ENCODE results near the gene KCNE5.
"Not testable (repeated sequence)": the region's sequence is repeated elsewhere in the genome, so short reads cannot be mapped to it uniquely, and the experiment has no call there.

The KCNE5 gene, protein sequence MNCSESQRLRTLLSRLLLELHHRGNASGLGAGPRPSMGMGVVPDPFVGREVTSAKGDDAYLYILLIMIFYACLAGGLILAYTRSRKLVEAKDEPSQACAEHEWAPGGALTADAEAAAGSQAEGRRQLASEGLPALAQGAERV

DNA sequence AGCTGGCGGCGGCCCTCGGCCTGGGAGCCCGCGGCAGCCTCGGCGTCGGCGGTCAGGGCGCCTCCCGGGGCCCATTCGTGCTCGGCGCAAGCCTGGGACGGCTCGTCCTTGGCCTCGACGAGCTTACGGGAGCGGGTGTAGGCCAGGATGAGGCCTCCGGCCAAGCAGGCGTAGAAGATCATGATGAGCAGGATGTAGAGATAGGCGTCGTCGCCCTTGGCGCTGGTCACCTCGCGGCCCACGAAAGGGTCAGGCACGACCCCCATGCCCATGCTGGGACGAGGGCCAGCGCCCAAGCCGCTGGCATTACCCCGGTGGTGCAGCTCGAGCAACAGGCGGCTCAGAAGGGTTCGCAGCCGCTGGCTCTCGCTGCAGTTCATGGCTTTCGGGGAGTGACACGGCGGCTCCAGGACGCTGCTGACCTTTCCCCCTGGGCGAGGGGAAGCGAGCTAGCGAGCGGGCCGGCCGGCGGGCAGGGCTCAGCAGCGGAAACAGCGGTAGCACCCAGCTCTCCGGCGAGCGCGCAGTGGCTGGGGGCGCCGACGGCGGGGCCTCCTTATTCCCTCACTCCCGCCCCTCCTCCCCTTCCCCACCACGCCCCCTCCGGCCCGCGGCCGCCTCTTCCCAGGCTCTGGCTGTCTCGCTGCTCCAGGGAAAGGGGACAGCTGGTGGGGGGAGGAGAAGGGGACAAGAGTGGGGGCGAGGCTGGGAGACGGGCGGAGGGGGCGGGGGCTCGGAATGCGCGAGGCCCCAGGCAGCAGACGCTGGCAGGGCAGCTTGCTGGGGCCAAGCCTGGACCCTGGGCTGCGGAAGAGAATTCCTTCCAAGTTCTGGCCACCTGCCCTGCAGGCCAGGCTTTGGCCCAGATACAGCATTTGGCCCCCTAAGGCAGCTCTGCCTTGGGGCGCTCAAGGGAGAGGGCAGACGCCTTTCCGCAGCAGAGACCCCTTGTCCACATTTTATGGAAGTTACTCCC lies at the start of gene KCNE5:
Gene KCNE5, minus strand, starts transcription at position 532 of the 976 bp plus-strand sequence. Its CDS starts 152 bp downstream, at position 380.
- DNase-seq (ENCODE audit: low spot score) = peak; percentile 20

DNA sequence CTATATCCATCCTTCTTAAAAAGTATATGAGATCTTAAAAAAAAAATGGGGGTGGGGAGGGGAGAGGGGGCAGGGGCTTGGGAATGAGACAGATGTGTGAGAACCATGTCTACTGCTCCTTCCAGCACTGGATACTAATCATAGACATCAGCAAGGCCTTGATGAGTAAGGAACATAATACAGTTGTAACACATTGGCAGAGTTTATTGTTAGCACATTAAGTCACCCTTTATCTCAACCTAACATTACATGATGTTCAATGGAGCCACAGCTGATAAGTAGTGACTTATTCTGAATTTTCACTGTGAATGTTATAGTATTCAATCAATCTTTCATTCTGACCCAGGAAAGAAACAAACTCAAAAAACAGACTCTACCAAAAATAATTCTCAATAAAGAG lies 47.3 kb upstream of the KCNE5 start:
- DNase-seq (ENCODE audit: low spot score) = no peak

DNA sequence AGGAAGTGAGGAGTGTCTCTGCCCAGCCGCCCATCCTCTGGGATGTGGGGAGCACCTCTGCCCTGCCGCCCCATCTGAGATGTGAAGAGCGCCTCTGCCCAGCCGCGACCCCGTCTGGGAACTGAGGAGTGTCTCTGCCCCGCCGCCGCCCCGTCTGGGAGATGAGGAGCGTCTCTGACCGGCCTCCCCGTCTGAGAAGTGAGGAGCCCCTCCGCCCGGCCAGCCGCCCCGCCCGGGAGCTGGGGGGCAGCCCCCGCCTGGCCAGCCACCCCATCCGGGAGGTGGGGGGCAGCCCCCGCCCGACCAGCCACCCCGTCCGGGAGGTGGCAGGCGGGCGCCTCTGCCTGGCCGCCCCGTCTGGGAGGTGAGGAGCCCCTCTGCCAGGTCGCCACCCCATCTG lies 46.2 kb upstream of the KCNE5 start:
- not testable (repeated sequence) for DNase-seq (ENCODE audit: low spot score)

DNA sequence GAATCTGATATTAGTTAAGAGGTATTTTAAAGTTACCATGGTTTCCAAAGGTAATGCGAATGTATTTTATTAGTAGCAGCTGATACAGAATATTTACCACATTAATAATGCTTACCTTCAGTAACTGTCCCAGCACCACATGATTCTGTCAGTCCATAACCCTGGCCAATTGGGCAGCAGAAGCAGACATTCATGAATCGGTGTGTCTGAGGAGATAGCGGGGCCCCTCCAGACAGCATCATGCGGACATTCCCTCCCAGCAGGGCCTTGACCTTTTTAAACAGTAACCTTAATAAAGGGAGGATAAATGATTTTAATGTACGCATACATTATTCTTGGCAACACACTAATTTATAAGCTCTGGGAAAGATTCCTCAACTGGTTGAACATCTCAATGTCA lies 43.0 kb upstream of the KCNE5 start:
- DNase-seq (ENCODE audit: low spot score) = no peak

DNA sequence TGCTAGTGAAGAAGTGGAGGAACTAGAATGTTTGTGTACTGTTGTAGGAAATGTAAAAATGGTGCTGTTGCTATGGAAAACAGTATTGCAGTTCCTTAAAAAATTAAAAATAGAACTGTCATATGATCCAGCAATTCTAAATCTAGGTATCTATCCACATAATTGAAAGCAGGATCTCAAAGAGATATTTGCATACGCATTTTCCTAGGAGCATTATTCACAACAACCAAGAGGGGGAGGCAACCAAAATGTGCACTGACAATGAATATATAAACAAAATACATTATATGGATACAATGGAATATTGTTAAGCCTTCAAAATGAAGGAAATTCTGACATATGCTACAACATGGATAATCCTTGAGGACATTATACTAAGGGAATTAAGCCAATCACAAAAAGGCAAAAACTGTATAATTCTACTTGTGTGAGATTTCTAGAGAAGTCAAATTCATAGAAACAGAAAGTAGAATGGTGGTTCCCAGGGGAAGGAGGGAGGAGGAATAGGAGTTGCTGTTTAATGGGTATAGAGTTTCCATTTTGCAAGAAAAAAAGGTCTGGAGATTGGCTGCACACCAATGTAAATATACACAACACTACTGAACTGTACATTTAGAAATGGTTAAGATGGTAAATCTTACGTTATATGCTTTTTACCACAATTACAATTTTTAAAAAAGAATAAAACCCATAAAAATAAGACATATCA lies 35.6 kb upstream of the KCNE5 start:
- no peak for DNase-seq (ENCODE audit: low spot score)

DNA sequence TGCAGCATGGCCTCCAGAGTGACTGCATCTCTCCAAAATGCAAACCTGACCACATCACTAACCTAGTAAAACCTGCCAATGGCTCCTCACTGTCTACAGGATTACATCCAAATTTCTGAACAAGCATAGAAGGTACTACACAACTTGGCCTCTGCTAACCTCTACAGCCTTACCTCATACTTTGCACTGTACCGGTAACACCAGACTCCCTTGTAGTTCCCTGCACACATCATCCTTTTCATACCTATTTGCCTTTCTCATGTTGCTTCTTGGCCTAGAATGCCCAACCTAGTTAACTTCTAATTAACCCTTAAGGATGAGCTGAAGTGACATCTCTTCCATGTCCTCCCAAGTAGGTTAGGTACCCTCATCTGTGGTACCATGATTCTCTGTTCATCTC lies 33.4 kb upstream of the KCNE5 start:
- no peak for DNase-seq (ENCODE audit: low spot score)

DNA sequence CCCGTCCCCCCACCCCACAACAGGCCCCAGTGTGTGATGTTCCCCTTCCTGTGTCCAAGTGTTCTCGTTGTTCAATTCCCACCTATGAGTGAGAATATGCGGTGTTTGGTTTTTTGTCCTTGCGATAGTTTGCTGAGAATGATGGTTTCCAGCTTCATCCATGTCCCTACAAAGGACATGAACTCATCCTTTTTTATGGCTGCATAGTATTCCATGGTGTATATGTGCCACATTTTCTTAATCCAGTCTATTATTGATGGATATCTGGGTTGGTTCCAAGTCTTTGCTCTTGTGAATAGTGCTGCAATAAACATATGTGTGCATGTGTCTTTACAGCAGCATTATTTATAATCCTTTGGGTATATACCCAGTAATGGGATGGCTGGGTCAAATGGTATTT lies 32.4 kb upstream of the KCNE5 start:
- not testable (repeated sequence) for DNase-seq (ENCODE audit: low spot score)

DNA sequence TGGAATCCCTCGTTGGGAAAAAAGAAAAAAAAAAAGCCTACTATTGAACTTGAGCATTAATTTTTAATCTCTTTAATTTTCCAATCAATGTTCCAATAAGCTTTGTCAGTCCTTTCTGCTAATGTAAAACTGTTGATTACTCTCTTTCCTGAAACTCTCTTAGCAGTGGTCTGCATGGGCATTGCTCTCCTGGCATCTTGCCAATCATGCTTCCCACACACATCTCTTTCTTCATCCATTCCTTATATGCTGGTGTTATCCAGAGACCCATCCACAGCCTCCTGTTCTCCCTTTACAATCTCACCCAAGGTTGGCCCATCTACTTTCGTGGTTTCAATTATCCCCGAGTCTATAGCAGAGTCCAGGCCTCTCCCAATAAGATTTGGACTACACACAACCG lies 31.8 kb upstream of the KCNE5 start:
- DNase-seq (ENCODE audit: low spot score) = no peak

DNA sequence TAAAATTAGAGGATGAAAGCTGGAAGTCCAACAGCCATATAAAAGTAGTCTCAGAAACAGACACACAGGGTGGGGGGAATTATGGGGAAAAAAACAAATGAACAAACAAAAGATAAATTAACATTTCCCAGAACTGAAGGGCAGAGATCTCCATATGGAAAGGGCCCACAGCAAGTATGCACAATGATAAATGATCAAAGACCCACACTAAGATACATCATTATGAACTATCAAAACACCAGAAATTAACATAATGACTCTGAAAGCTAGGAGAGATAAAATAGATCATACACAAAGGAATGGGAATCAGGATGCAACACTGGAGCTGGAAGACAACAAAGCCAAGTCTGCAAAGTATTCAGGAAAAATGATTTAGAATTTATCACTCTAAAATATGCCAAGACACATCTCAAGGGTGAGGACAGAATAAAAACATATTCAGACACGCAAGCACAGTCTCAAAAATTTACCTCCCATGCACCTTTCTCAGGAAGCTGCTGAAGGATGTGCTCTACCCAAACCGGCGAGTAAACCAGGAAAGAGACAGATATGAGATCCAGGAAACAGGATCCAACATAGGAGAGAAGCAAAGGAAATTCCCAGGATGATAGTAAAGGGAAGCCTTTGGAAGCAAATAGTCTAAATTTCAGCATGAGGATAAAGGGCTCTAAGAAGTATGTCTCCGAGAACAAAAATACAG lies 30.7 kb upstream of the KCNE5 start:
- DNase-seq (ENCODE audit: low spot score) = no peak

DNA sequence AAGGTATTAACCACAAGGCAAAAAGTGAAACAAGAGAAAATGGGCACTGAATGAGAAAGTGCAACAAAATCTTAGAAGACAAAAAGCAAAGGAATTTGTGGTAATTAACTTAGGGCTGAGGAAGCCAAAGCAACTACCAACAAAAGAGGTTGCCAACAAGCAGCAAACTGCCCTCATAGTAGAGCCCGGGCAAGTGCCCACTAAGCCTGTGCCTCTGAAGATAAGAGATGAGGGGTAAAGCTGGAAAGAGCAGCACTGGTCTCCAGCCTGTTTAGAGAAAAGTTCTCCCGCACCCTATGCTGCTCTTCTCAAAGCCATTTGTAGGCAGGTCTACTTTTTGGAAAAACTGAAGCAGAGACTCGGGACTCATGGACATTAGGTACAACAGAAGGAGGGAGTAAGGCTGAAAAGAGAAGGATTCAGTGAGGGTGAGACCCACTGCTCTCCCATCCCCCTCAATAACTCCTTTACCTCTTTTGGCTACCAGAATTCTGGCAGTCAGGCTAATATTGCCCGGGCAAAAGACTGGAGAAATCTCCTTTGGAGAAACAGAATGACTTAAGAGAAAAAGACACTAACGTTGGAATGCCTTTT lies 29.6 kb upstream of the KCNE5 start:
- DNase-seq (ENCODE audit: low spot score) = no peak

DNA sequence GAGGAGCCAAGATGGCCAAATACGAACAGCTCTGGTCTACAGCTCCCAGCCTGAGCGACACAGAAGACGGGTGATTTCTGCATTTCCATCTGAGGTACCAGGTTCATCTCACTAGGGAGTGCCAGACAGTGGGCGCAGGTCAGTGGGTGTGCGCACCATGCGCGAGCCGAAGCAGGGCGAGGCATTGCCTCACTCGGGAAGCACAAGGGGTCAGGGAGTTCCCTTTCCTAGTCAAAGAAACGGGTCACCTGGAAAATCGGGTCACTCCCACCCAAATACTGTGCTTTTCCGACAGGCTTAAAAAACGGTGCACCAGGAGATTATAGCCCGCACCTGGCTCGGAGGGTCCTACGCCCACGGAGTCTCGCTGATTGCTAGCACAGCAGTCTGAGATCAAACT lies 19.7 kb upstream of the KCNE5 start:
- DNase-seq (ENCODE audit: low spot score) = not testable (repeated sequence)

DNA sequence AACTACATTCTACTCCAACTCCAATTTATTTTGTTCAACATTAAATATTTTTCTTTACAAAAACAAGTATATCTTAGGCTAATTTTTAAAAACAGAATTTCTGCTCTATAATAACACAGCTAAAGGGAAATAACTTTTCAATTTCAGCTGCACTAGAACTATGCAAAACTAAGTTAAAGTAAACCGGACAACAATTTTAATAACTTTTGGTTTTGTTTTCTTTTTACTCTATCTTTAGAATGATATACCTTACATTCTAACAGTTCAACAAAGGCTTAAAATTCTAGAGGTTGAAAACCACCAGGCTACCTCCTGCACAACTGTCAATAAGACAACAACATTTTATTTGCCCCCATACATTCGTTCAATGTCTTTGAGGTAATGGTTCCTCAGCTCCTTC lies 18.7 kb upstream of the KCNE5 start:
- DNase-seq (ENCODE audit: low spot score) = no peak

DNA sequence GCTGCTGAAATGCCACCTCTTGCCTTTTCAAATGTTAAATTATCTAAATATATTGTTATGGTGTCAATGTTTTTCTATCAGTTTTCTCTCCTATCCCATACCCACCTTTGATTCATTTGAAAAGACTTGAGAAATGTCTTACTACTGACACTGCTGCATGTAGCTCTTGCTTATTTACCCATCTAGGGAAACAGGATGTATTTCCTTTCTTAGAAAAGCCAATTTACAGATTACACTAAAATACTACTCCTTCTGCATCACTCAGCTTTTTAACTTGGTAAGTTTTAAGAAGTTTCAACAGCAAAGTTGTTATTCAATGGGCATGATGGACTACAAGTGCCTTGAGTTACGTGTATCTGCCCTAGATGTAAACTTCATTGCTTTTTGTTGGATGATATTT lies 13.2 kb upstream of the KCNE5 start:
- DNase-seq (ENCODE audit: low spot score) = no peak

DNA sequence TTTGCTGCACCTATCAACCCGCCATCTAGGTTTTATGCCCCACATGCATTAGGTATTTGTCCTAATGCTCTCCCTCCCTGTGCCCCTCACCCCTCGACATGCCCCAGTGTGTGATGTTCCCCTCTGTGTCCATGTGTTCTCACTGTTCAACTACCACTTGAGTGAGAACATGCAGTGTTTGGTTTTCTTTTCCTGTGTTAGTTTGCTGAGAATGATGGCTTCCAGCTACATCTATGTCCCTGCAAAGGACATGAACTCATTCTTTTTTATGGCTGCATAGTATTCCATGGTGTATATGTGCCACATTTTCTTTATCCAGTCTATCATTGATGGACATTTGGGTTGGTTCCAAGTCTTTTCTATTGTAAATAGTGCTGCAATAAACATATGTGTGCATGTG lies 12.5 kb upstream of the KCNE5 start:
- not testable (repeated sequence) for DNase-seq (ENCODE audit: low spot score)

DNA sequence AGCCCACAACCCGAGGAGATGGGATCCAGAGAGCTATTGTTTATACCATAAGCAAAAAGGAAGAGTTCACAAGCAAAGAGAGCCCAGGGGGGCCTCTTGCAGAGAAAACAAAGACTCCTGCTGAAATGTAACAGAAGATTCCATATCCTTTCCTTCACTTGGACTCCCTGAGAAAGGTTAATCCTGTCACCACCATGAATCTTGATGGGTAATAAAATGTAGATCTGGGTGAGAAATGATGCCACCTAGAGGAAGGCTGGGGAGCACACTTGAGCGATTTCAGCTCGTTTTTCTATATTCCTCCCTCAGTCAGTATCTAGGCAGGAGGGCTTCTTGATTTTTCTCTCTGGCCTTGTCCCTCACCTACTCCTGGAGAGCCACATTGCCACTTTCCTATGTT lies 10.2 kb upstream of the KCNE5 start:
- DNase-seq (ENCODE audit: low spot score) = no peak

DNA sequence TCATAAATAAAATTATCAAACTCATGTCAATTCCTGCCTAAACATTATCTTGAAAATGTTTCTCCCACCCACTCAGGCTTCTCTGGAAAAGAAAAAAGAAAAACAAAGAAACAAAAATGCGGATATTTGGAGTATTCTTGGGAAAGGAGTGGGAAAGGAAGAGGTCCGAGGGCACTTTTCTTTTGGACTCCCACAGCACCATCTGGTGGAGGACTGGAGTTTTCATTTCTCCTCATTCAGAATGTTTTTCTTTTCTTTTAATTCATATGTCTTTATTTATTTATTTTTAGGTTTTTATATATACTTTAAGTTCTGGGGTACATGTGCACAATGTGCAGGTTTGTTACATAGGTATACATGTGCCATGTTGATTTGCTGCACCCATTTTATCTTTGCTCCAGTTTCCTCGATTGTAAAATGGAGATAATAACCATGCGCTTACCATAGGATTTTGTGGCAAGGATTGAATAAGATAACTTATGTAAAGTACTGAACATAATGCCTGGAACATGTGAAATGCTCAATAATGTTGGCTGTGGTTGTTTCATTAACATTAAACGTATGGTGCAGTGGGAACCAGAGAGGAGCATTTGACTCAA lies 8.0 kb upstream of the KCNE5 start:
- peak; percentile 11 for DNase-seq (ENCODE audit: low spot score)

DNA sequence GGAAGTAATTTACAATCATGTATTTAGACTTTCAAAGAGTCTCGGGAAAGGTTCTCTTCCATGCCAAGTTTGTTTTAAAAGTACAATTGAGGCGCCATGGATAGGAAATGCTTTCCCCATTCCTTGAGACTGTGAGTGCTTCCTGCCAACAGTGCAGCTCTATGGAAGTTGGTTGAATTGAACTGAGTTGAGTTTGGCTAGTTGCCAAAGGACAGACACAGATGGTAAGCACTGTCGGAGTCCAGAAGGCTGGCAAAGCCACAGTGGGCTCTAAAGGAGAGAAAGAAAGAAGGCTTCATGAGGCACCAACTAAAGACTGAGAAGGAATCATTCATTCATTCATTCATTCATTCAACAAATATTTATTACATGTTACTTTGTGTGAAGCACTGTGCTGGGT lies 4.3 kb upstream of the KCNE5 start:
- peak; percentile 34 for DNase-seq (ENCODE audit: low spot score)

DNA sequence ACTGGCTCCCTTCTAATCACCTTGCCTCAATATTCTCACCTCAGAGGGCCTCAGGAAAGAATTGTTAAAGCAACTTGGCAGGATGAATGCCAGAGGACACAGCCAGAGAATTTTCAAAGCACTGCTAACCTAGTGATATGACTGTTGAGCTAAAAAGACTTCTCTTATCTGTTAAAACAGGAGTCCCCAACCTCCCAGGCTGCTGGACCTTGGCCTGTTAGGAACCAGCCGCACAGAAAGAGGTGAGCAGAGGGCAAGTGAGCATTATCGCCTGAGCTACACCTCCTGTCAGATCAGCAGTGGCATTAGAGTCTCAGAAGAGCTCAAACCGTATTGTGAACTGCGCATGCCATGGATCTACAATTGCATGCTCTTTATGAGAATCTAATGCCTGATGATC lies 1.7 kb upstream of the KCNE5 start:
- no peak for DNase-seq (ENCODE audit: low spot score)

DNA sequence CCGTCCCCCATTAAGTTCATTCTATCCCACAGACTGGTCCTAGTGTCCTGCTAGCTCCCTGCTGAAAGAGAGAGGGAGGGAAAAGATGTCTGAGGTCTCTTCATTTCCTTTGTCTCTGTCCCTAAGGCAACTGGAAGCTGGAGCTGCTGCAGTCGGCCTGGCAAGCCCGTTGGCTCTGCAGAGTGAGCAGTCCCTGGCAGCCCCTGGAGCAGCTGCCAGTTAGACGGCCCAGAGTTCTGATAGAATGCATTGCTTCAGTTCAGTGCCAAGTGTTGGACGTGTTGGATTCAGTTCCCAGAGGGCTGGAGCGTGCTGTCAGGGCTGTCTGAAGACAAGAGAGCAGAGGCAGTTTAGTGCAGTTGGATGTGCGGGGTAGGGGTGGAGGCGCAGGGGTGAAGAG lies 975 bp downstream of the KCNE5 start:
- DNase-seq (ENCODE audit: low spot score) = peak; percentile 31

DNA sequence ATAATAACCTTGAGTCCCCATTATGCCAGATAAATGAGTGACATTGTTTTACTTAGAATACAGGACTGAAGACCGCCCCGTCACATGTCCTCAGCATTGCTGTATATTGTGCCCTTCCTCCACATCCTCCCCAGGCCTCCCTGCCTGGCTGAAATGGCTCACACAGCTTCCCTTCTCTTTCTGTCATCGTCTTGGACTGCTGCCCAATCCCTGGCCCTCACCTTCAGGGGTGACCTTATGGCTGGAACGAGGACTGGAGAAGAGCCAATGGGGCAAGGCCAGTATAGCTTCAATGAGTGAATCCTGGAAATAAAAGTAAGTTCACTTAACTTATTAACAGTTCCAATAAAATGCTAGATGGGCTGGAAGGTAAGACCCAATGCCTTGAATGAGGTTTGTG lies 2.7 kb downstream of the KCNE5 start:
- DNase-seq (ENCODE audit: low spot score) = no peak

DNA sequence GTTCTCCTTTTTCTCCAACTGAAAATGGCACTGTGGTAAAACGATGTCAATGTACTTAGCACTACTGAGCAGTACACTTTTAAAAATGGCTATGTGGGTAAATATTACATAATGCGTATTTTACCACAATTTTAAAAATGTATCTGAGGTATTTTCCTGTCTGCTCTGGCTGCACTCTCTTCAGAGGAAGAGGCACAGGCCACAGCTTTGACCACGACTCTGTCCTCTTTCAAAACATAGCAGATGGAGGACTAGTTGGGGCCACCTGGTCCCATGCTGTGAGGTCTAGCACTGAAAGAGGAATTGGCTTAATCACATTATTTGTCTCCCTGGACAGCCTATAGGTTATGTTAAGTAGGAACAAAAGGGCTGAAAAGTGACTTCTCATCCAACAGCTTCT lies 5.2 kb downstream of the KCNE5 start:
- DNase-seq (ENCODE audit: low spot score) = no peak

DNA sequence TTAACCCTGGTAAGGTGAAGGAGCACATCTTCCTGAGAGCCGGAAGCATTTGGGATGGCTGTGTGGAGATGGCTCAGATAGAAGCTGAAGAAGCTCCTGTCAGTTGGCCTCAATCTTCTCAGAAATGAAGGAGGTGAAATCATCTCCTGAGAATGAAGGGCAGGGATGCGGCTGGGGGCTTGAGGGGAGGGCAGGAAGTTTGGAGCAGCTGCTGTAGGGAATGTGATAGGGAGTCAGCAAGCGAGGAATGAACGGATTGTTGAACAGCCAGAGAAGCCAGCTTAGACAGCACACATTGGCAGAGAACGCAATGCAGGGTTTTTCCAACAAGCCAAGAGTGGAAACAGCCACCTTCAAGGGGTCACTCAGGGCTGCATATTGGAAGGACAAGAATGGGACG lies 10.0 kb downstream of the KCNE5 start:
- DNase-seq (ENCODE audit: low spot score) = no peak

Data from globus pallidus (tissue), 1 donor.